C4-2B (cell line): ENCODE results near the gene DRG1.

Source experiments
- ZFX ChIP-seq: fragments of 450-650 bp; IDR thresholded peaks from 2 replicates; pipeline ENCODE4 v1.6.1; 2017
- TF ChIP-seq, protein P1 (sequence below): fragments of 450-650 bp; conservative IDR thresholded peaks from 2 replicates; pipeline ENCODE4 v1.5.1; 2017; ENCODE audit warnings: mild to moderate bottlenecking

DNA sequence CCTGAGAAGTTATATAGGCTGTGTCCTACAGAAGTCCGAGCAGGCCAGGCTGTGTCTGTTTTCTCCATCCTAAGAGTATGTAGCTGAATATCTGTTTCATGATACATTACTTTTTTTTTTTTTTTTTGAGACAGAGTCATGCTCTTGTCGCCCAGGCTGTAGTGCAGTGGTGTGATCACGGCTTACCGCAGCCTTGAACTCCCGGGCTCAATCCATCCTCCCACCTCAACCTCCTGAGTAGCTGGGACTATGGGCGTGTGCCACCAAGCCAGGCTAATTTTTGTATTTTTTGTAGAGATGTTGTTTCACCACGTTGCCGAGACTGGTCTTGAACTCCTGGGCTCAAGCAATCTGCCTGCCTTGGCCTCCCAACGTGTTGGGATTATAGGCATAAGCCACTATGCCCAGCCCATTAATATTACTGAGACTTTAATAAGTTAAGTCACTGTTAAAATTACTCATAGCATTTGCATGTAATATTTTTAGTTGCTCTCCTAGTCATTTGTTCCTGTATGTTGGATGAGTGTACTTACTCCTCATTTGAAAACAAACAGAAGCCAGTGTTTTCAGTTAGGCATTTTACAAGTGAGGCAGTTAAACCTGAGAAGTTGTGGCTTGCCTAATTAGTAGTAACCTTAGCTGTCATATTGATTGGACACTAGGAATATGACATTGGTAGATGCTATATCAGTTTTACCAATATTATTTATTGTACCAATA, 26.1 kb downstream of the DRG1 start:
- TF ChIP-seq, protein P1, sequence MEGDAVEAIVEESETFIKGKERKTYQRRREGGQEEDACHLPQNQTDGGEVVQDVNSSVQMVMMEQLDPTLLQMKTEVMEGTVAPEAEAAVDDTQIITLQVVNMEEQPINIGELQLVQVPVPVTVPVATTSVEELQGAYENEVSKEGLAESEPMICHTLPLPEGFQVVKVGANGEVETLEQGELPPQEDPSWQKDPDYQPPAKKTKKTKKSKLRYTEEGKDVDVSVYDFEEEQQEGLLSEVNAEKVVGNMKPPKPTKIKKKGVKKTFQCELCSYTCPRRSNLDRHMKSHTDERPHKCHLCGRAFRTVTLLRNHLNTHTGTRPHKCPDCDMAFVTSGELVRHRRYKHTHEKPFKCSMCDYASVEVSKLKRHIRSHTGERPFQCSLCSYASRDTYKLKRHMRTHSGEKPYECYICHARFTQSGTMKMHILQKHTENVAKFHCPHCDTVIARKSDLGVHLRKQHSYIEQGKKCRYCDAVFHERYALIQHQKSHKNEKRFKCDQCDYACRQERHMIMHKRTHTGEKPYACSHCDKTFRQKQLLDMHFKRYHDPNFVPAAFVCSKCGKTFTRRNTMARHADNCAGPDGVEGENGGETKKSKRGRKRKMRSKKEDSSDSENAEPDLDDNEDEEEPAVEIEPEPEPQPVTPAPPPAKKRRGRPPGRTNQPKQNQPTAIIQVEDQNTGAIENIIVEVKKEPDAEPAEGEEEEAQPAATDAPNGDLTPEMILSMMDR: no peak
- no peak for TF ChIP-seq ZFX
